Kidney tubule cell (primary cell): ENCODE measurements around the gene SHISA9.

Experiments
- DNase-seq: peaks from one replicate; pipeline ENCODE4 v3.0.0-alpha.2; 2018; ENCODE audit warnings: low spot score

The SHISA9 gene

DNA sequence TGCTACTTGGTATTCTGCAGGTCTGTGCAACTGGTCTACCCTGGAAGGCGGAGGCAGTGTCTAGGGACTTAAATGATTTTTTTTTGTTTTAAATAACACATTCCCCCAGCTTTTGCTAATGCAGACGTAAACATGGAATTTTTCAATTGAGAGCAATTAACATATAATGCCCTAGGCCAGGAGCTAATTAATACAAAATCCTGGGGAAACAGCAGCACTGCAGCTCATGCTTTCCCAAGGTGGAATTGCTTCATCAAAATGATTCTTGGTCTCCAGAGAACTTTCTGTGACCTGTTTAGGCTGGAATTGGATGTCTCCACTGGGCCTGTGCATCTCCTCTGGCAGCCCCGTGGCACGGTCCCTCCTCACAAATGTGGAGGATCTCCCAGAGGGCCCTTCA is 50.6 kb downstream of the SHISA9 start:
- no peak for DNase-seq

DNA sequence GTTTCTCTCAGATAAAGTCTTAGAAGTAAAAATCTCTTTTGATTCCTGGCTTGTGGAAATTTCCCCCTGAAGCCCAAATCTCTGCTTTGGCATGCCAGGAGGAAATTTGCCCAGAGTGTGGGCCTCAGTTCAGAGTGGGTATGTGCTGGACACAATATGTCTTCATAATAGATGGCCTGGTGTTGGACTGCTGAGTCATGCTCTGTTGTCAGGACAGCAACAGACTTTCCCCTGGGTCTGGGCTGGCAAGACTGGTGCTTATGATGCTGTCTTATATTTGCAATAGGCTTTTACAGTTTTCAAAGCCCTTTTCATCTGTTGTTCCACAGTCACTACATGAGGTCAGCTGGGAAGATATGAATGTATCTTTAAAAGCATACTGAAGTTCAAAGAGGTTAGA is 57.0 kb downstream of the SHISA9 start:
- peak; percentile 43 for DNase-seq

DNA sequence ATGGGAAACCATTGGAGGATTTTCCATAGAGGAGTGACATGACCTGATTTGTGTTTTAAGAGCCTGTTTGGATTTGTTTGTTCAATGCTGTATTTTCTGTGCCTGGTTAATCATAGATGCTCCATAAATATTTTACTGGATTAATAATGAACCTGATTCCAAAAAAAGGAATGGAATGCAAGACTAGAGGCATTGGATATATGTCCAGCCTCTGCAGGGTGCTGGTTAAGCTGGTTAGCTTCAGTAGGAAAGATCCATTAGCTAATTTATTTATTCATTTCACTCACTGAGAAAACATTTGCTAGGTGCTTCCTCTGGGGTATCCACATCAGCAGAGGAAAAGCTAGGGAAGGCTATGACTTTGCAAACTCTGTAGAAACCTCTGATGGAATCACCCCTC is 57.7 kb downstream of the SHISA9 start:
- peak; percentile 64 for DNase-seq

DNA sequence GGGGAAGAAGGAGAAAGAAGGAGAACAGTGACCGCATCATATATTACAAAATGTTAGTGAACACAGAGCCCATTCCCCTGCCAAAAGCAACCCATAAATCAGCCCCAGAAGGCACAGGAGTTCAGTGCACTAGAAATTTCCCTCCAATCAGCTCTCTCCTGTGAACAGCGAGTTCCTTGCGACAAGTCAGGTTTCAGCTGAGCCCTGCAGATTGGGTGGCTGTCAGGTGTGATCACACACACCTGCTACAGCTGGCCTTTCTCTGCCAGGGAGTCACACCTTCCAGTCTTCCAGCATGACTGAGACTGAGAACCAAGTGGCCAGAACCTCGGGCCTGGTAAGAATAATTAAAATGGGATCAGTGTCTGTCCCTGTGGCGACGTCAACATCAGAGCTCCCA is 60.2 kb downstream of the SHISA9 start:
- no peak for DNase-seq

DNA sequence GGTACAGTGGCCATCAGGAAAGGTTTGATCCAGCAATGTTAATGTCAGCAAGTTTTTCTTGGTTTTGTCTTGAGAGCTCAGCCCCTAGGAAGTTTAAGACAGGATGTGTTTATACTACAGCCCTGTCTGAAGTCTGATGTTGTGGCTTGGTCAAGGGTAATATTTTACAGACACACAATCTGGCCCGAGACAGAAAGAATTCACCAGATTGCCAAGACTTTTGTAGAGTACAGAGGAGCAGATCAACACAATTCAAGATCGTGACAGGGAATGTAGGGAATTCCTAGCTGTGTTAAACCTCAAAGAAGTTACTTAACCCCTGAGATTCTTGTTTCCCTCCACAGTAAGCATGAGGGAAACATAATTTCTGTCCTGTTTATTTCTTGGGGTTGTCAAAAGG is 63.1 kb downstream of the SHISA9 start:
- peak; percentile 79 for DNase-seq

DNA sequence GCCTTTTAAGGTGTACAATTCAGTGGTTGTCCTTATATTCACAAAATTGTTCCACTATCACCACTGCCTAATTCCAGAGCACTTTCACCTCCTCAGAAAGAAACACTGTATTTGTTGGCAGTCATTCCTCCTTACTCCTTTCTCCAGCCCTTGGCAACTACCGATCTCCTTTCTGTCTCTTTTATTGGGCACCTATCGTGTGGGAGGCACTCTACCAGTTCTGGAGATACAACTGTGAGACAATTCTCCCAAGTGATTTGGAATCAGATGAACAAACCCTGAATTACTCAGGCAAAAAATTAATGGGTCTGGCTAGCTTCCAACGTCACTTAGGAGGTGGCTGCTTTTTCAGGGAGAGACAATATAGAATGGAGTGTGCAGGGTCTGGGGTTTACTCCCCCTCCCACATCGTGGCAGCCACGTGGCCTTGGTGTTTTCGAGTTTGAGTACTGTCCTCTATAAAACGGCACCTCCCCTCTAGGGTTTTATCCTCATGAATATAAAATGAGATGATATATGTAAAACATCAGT is 63.9 kb downstream of the SHISA9 start:
- peak; percentile 25 for DNase-seq

DNA sequence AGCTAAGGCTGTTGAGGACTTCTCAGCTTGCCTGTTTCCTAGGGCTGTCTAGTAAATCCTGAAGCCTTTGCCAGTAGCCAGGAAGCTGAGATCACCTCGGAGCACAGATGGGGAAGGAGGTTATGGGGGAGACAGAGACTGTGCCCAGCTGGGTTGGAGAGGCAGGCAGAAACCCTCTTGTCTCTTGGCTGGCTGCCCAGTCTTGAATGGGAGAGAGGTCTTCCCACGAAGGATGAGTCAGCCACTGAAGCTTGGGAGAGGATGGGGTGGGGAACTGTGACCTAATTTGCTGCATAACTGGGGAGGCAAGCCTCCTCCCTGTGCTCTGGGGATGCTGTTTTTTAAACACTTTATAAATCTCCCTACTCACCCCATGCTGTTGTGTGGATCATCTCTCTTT is 69.8 kb downstream of the SHISA9 start:
- DNase-seq = peak; percentile 97

DNA sequence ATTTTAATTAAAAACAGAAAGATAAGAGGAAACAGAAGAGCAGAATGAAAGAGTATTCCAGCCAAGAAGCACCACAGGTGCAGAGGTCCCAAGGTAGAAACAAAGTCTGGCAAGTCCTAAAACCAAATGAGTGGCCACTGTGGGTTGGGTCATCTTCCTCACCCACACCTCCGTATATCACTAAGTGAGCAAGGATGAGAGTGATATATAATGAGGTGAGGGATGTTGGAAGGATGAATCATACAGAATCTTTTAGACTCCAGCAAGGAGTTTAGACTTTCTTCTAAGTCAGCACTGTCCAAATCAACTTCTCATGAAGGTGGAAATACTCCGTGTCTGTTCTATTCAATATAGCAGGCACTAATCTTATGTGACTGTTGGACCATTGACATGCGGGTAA is 70.8 kb downstream of the SHISA9 start:
- DNase-seq = peak; percentile 53

DNA sequence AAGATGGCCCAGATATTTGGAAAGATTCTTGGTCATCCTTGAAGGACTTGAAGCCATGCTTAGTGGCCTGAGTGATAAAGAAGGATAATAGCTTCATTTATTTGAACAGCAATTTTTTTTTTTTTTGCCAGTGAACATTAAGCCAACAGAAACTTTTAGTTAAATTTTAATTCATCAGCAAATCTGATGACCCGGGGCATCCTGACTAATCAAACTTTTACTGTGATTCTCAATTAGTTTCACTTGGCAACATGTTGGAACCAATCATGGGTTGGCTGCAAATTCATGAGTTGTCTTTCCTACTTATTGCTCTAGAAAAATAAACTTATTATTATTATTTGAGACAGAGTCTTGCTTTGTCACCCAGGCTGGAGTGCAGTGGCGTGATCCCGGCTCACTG is 74.4 kb downstream of the SHISA9 start:
- peak; percentile 72 for DNase-seq

DNA sequence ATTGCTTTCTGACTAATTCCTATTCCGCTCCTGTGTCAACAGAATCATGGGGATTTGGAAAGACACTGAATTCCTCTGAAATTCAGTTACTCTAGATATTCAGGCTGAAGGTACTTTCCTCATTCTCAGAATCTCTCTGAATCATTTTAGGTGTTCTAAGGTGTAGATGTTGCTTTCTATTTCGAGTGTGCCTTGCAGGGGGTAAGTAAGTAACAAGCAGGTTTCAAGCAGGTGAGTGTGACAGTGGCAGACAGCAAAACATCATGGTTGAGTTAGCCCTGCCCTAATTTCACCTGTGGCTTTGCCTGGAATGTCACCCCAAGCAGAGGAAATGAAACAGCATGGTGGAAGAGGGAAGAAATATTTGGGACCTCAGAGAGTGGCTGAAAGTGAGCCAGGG is 75.1 kb downstream of the SHISA9 start:
- peak; percentile 93 for DNase-seq

DNA sequence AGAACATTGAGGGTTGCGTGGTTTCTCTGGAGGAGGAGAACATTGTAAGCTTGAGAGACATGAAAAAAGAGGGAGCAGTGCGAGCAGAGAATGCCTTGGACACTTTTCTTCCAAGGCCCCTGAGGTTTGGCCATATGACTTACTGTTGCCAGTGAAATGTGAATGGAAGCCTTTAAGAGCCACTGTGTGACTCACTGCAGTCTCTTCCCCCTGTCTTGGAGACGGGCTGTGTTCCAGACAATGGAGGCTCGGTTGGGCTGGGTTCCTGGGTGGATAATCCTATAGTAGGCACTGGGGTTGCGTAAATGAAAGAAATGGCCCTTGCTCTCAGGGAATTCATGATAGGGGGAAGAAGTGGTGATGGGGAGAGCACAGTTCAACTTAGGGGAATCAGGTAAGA is 75.5 kb downstream of the SHISA9 start:
- peak; percentile 81 for DNase-seq

DNA sequence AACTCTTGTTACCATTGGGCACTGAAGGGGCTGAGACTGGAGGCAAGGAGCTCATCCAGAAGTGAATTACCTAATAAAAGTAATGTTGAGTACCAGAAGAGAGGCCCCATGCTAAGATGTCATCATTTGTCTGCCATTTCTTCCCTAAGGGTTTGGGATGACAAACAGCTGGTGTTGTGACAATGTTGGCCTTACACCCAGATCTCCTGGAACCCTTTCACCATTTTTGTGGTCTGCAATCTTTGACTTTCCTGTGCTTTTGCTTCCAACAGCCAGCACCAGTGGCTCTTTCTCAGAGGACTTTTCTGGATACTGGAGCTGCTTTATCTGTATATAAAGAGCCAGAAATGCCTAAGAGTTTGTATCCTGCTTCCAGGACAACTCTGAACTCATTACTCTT is 84.1 kb downstream of the SHISA9 start:
- DNase-seq = no peak

DNA sequence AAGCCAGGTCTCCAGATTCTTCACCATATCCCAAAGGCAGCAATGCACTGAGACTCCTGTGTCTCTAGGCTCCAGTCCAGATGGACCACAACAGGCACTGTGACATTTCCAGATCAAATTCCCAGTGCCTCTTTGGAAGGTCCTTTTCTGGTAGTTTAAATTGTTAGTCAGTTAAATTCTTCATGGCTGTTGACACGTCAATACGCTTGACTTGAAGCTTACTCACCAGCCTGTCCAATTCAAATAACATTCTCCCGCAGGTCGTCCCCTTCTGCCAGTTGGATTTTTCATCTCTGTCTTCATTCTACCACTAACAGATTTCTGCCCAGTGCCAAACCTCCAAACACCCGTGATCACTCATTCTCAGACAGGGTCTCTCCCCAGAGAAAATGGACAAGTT is 86.7 kb downstream of the SHISA9 start:
- peak; percentile 37 for DNase-seq

DNA sequence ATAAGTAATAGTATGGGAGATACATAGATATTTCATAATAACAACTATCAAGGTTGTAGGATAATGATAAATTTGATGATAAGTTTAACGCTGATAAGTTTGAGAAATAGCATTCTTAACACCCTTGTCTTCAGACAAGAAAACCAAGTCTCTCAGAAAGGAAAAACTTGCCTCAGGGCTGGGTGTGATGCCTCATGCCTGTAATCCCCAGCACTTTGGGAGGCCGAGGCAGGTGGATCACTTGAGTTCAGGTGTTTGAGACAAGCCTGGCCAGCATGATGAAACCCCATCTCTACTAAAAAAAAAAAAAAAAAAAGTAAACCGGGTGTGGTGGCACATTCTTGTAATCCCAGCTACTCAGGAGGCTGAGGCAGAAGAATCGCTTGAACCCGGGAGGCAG is 90.7 kb downstream of the SHISA9 start:
- no peak for DNase-seq

DNA sequence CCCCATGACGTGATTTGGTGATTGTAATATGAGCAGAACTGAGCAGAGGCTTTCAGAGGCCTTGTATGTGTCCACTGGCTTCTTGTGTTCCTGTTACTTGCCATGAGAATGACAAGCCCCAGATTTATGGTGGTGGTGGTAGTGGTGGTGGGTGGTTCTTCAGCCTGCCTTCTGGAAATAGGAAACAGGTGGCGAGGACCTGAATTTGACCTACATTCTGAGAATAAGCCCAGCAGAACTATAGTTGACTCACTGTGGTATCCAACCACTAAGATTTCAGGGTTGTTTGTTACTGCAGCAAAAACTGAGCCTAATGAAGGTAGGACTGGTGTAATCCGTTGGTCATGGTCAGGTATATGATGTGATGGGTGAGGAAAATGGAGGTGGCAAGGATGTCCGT is 93.0 kb downstream of the SHISA9 start:
- DNase-seq = no peak

DNA sequence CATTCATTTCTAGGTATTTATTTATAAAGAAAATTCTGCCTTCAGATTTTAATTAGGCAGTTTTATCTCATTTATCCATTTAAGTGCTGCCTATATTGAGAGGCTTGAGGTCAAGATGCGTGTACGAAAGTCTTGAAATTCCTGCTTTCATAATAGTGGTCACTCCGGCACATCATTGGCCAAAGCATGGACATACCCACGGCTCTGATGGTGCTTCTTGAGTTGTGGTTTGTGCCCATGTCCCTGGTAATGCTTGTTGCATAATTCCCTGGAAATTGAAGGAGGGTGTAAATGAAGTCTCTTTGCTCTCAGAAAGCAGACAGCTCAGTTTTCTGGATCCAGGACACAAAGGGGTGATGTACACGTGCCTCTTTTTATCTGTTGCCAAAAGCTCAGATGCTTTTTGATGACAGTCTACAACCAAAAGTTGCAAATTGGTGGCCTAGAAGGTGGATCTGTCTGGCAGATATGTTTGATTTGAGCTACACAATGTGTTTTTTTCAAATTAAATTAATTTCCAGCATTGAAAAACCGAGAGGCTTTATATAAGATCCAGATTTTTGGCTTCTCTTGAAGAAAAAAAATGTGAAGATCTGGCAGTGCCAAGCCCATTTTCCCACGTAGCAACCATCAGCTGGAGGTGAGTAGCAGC is 94.4 kb downstream of the SHISA9 start:
- DNase-seq = no peak

DNA sequence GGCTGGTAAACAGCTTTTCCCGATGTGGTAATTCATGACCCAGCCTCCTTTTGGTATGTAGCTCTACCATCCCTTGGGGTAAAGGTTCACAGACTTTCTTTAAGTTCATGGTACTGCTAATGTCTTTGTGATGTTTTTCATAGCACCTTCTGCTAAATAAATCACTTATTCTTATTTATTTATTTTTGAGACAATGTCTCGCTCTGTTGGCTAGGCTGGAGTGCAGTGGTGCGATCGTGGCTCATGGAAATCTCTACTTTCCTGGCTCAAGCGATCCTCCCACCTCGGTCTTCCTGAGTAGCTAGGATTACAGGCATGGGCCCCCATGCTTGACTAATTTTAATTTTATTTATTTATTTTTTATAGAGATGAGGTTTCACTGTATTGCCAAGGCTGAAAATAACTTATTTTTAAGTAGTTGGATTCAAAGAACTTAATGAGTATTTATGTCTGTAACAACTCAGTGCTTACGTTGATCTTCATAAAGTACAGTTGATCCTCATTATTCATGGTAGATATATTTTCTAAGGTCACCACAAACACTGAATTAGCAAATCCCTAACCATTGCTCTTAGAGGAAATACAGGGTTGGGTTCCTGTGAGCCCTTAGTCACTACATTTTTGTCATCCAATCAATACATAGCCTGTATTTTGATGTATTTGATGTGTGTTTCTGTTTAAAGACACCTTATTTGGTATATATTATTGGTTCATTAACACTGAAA is 97.1 kb downstream of the SHISA9 start:
- DNase-seq = peak; percentile 10

DNA sequence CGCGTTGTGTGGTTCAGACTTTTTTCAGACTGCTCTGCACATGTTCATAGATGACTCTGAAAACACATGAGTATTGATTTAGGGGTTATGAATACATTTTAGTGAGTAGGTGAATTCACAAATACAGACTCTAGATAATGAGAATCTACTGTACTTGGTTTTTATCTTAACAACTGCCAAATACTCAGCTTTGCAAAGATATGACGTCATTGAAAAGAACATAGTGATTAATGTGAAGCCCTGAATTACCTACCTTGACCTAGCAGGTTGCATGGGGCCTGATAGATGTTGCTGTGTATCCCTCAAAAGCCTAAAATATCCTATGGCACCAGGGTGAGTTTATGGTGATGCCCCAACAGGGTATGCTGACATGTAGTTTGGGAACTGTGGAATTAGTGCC is 98.0 kb downstream of the SHISA9 start:
- DNase-seq = no peak

DNA sequence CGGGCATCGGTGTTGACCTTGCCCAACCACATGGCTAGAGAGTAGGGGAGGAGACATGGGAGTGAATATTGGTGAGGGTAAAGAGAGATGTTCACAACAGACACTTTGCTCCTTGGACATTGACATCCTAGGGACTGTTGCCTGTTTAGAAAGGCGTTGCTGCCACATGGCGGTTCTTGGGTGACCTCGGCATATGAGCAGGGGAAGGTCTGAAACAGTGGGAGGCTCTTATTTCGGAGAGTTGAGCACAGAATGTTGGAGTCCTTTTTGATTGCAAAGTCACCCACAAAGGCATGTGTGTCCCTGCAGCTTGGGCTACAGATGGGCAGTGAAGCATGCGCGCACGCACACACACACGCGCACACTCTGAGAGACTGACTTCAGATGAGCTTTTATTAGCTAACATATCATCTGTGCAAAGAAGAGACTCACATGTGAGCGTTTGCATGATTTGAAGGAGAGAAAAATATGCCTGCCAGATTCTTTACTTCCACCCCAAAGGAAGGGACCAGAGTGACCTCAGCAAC is 104.4 kb downstream of the SHISA9 start:
- DNase-seq = peak; percentile 73

DNA sequence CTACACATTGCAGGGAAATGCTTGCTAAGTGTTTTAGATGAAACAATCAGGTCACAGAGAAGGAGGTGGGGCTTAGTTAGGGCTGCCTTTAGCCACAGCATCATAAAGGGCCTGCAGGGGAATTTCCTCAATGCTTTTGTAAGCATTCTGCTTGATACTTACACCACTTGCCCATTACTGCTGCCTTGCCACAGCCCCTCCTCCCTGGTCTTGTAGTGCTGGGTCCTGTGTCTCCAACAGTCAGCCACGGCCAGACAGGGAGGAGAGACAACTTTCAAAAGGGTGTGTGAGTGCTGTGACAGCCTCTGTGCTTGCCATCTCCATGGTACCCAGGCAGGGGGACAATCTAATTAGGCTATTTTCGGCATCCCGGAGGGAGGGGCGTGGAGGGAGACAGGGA is 111.2 kb downstream of the SHISA9 start:
- peak; percentile 40 for DNase-seq

DNA sequence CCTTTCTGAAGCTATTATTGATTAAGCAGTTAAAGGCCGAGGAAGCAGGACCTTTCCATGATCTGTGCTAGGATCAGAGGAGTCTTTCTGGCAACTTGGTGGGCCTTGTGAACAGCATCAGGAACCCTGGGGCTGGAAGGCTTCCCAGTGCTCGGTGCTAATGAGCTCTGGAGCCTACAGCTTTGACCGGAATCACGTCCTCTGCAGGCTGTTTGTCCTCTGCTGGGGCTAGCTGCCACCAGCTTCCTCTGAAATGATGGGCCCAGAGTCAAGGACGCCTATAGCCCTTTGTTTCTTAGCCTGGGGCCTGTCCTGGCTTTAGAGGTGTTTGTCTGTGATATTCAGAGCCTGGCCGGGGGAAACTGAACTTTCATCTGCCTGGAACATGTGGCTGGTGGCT is 111.6 kb downstream of the SHISA9 start:
- no peak for DNase-seq

DNA sequence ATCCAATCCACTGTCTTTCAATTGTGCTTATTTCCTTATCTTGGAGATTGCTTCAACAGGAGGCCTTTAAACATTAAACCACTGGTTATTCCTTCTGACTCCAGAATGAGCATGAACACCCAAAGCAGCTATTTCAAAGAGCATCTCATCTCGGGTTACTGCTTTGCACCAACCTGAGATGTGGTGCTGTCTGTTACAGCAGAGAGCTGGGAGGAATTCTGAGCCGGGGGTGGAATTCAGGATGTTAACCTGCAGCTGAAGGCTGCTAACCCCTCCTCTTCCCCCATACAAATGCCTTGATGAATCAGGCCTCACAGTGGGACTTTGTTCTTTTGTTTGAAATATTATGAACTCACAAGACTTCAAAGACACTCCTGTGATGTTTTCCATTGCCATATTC is 113.1 kb downstream of the SHISA9 start:
- DNase-seq = peak; percentile 88

DNA sequence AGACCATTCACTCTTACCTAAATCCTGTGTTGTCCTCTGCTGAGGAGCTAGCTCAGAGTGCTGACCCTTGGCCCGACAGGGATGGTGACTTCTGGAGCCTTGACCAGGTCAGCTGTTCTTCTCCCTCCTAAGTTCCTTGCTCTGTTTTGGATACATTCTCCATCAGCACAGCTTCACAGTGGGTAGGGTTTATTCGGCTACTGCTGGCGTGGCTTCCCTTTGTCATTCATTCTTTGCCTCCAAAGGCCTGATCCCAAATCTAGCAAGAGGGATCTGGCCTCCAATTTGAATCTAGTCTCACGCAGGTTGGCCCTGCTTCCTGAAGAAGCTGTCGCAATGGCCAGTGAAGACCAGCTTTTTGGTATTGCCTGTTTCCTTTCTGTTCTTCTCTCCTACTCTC is 116.6 kb downstream of the SHISA9 start:
- no peak for DNase-seq

DNA sequence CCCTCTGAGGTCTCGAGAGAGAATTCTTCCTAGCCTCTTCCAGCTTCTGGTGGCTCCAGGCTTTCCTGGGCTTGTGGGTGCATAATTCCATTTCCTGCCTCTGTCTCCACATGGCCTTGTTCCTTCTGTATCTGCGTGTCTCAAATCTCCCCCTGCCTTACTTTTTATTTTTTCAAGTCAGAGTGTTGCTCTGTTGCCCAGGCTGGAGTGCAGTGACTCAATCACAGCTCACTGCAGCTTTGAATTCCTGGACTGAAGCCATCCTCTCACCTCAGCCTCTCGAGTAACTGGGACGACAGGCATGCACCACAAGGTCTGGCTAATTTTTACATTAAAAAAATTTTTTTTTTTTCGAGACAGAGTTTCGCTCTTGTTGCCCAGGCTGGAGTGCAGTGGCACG is 120.6 kb downstream of the SHISA9 start:
- peak; percentile 98 for DNase-seq
